OCI-LY1 (cell line): ENCODE results near the gene ZSWIM4.

Experiments
- H2AFZ ChIP-seq: fragments of 200-600 bp; sonication (generic), shearing (Covaris generic); 2 replicates; pipeline ENCODE4 v1.6.0; 2014; ENCODE audit warnings: antibody characterized with exemption, mild to moderate bottlenecking, low read length
- H3F3A ChIP-seq: fragments of 200-600 bp; sonication (generic), shearing (Covaris generic); 2 replicates; pipeline ENCODE4 v1.6.0; 2014; ENCODE audit warnings: mild to moderate bottlenecking, antibody characterized with exemption, low read length, moderate library complexity; ENCODE audit not compliant: insufficient read depth
- H3K27ac ChIP-seq: fragments of 200-600 bp; sonication (generic); 2 replicates; pipeline ENCODE4 v1.5.1; 2014; ENCODE audit warnings: low read length, mixed run types, mild to moderate bottlenecking, low read depth; ENCODE audit not compliant: poor library complexity, severe bottlenecking
- H3K27me3 ChIP-seq: fragments of 200-600 bp; sonication (generic); 2 replicates; pipeline ENCODE4 v1.6.0; 2014; ENCODE audit warnings: antibody characterized with exemption, mild to moderate bottlenecking, low read length, moderate library complexity; ENCODE audit not compliant: insufficient read depth
- H3K36me3 ChIP-seq: fragments of 200-600 bp; sonication (generic); 2 replicates; pipeline ENCODE4 v1.6.1; 2014; ENCODE audit warnings: mild to moderate bottlenecking, antibody characterized with exemption, low read length, moderate library complexity, mixed read lengths; ENCODE audit not compliant: insufficient read depth
- H3K4me1 ChIP-seq: fragments of 200-600 bp; sonication (generic); 2 replicates; pipeline ENCODE4 v1.5.1; 2014; ENCODE audit warnings: mild to moderate bottlenecking, low read length, moderate library complexity; ENCODE audit not compliant: insufficient read depth, severe bottlenecking
- H3K4me2 ChIP-seq: fragments of 200-600 bp; sonication (generic), shearing (Covaris generic); 2 replicates; pipeline ENCODE4 v1.6.1; 2014; ENCODE audit warnings: low read length
- H3K4me3 ChIP-seq: fragments of 200-600 bp; sonication (generic); 2 replicates; pipeline ENCODE4 v1.5.1; 2014; ENCODE audit warnings: low read length, low read depth, mild to moderate bottlenecking, mixed read lengths; ENCODE audit not compliant: poor library complexity, severe bottlenecking
- H3K79me2 ChIP-seq: fragments of 200-600 bp; shearing (Covaris generic); 2 replicates; pipeline ENCODE4 v1.6.1; 2016; ENCODE audit warnings: mixed run types, low read length, mixed read lengths; ENCODE audit not compliant: insufficient read depth
- H3K9ac ChIP-seq: fragments of 200-600 bp; sonication (generic), shearing (Covaris generic); 2 replicates; pipeline ENCODE4 v1.6.1; 2014; ENCODE audit warnings: mild to moderate bottlenecking, low read length, mixed read lengths
- H3K9me2 ChIP-seq: fragments of 200-600 bp; sonication (generic), shearing (Covaris generic); 2 replicates; pipeline ENCODE4 v1.6.1; 2014; ENCODE audit warnings: low read depth, mild to moderate bottlenecking, low read length, mixed read lengths
- H3K9me3 ChIP-seq: fragments of 200-600 bp; shearing (Covaris generic); 2 replicates; pipeline ENCODE4 v1.6.1; 2014; ENCODE audit warnings: low read length, mixed read lengths
- H4K20me1 ChIP-seq: fragments of 200-600 bp; sonication (generic), shearing (Covaris generic); 2 replicates; pipeline ENCODE4 v1.6.0; 2016; ENCODE audit warnings: mild to moderate bottlenecking, low read length; ENCODE audit not compliant: insufficient read depth
- CTCF ChIP-seq: fragments of 200-600 bp; sonication (generic), shearing (Covaris generic); IDR thresholded peaks from 2 replicates; pipeline ENCODE4 v1.5.1; 2017; ENCODE audit warnings: mild to moderate bottlenecking, antibody characterized with exemption, low read length, moderate library complexity, mixed read lengths
- EZH2 ChIP-seq: fragments of 200-600 bp; sonication (generic), shearing (Covaris generic); IDR thresholded peaks from 2 replicates; pipeline ENCODE4 v1.8.0; 2017; ENCODE audit warnings: borderline replicate concordance, mixed run types, mild to moderate bottlenecking, antibody characterized with exemption, low read length, moderate library complexity, mixed read lengths

The ZSWIM4 gene

GRCh38 chr19:13827656-13828055 lies 32.4 kb downstream of the ZSWIM4 start:
- peaks cover 2% of the 10 kb centered on the region for H3K4me1 ChIP-seq
- no peak overlapping the region for H3K4me2 ChIP-seq
- H3K27ac ChIP-seq = no peak overlapping the region
- H3K9me2 ChIP-seq = no peaks in the 10 kb centered on the region
- H3K4me3 ChIP-seq = no peak overlapping the region
- H4K20me1 ChIP-seq = no peaks in the 10 kb centered on the region
- H2AFZ ChIP-seq = no peak overlapping the region
- no peak for TF ChIP-seq CTCF
- TF ChIP-seq EZH2 = no peak
- H3K27me3 ChIP-seq = peaks cover 6% of the 10 kb centered on the region; the same call in 1 of the 2 replicates
- H3K9ac ChIP-seq = no peak overlapping the region
- no peaks in the 10 kb centered on the region for H3F3A ChIP-seq
- H3K9me3 ChIP-seq = no peaks in the 10 kb centered on the region
- no peaks in the 10 kb centered on the region for H3K36me3 ChIP-seq
- no peaks in the 10 kb centered on the region for H3K79me2 ChIP-seq

DNA sequence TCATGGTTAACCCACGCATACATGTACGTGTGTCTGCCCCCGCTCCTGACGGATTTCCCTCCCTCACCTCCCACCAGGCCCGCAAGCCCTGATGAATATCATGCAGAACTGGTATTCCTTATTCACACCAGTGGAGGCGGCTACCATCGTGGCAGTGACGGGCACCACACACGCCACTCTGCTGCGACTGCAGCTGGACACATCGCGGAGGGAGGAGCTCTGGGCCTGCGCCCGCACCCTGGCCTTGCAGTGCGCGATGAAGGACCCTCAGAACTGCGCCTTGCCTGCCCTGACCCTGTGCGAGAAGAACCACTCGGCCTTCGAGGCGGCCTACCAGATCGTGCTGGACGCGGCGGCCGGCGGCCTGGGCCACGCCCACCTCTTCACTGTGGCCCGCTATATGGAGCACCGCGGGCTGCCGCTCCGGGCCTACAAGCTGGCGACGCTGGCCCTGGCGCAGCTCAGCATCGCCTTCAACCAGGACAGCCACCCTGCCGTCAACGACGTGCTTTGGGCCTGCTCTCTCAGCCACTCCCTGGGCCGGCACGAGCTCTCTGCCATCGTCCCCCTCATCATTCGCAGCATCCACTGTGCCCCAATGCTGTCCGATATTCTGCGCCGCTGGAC lies 35.0 kb downstream of the ZSWIM4 start:
- Histone ChIP-seq H3K36me3 (no peaks in the 10 kb centered on the region), H3F3A (no peaks in the 10 kb centered on the region), H3K4me1 (peaks cover 12% of the 10 kb centered on the region), H3K27me3 (no peaks in the 10 kb centered on the region), H3K9me2 (no peaks in the 10 kb centered on the region), H3K27ac (no peak overlapping the region), H4K20me1 (no peaks in the 10 kb centered on the region), H3K4me2 (no peak overlapping the region), H3K79me2 (no peaks in the 10 kb centered on the region), H3K4me3 (no peak overlapping the region), H2AFZ (no peak overlapping the region), H3K9me3 (no peaks in the 10 kb centered on the region), H3K9ac (no peak overlapping the region)
- no peak for TF ChIP-seq EZH2

- Histone ChIP-seq H3K4me2 (no peak overlapping the region), H3K4me1 (peaks cover 17% of the 10 kb centered on the region), H3K27me3 (no peaks in the 10 kb centered on the region), H2AFZ (no peak overlapping the region), H3K9ac (no peak overlapping the region), H3K79me2 (no peaks in the 10 kb centered on the region), H3K27ac (no peak overlapping the region), H3F3A (no peaks in the 10 kb centered on the region), H3K9me2 (no peaks in the 10 kb centered on the region), H3K9me3 (no peaks in the 10 kb centered on the region), H4K20me1 (no peaks in the 10 kb centered on the region), H3K4me3 (no peak overlapping the region), H3K36me3 (no peaks in the 10 kb centered on the region)
- TF ChIP-seq CTCF (no peak), EZH2 (no peak)
These were observed 35.7 kb downstream of the ZSWIM4 start for GRCh38 chr19:13830741-13831536.
